Kidney epithelial cell (primary cell): ENCODE measurements around the gene ZNF524. TPM values are rescaled to one million over a fixed set of nuclear protein-coding genes. Genes with fewer than 3 reads are reported as not detected.

ENCODE experiments used
- DNase-seq: peaks from one replicate; pipeline ENCODE4 v3.0.0-alpha.2; 2010; ENCODE audit warnings: low read depth
- H3K27me3 ChIP-seq: 2 replicates; pipeline ENCODE4 v1.6.0; 2011; ENCODE audit warnings: low read length; ENCODE audit not compliant: control insufficient read depth, insufficient read depth
- H3K36me3 ChIP-seq: 2 replicates; pipeline ENCODE4 v1.5.1; 2011; ENCODE audit warnings: low read length; ENCODE audit not compliant: control insufficient read depth, insufficient read depth
- H3K4me3 ChIP-seq: 2 replicates; pipeline ENCODE4 v1.5.1; 2011; ENCODE audit warnings: low read depth, mild to moderate bottlenecking, control low read depth, low read length
- CTCF ChIP-seq: IDR thresholded peaks from 2 replicates; pipeline ENCODE4 v1.5.1; 2011; ENCODE audit warnings: mild to moderate bottlenecking, moderate library complexity, low read length, control low read depth, inconsistent platforms; ENCODE audit not compliant: insufficient read depth, poor library complexity, severe bottlenecking
- total RNA-seq: library from RNA; depleted of rRNA; stranded (reverse); fragments of >200 nt; gene quantifications from 2 replicates; pipeline ENCODE4 v1.2.3, GENCODE V29; 2015

Gene ZNF524
- total RNA-seq, 1 donor from 2014 or later, result 32.7 TPM

- DNase-seq, result no peak
- Histone ChIP-seq H3K36me3 (peaks cover 1% of the 10 kb centered on the region), H3K27me3 (no peaks in the 10 kb centered on the region), H3K4me3 (no peak overlapping the region)
- no peak for TF ChIP-seq CTCF
Observed at GRCh38 chr19:55621673-55622231, 21.7 kb downstream of the ZNF524 start.

- H3K27me3 ChIP-seq, result no peaks in the 10 kb centered on the region
- H3K4me3 ChIP-seq, result no peak overlapping the region
- no peak for DNase-seq
- H3K36me3 ChIP-seq, result peaks cover 1% of the 10 kb centered on the region
- no peak for TF ChIP-seq CTCF
Observed at GRCh38 chr19:55622242-55622969, 22.3 kb downstream of the ZNF524 start.

GRCh38 chr19:55623130-55623529, 23.0 kb downstream of the ZNF524 start:
- H3K27me3 ChIP-seq, result no peaks in the 10 kb centered on the region
- no peak overlapping the region for H3K4me3 ChIP-seq
- TF ChIP-seq CTCF, result no peak
- no peak for DNase-seq
- H3K36me3 ChIP-seq, result no peaks in the 10 kb centered on the region

GRCh38 chr19:55623561-55623960, 23.5 kb downstream of the ZNF524 start:
- Histone ChIP-seq H3K27me3 (no peaks in the 10 kb centered on the region), H3K36me3 (no peaks in the 10 kb centered on the region), H3K4me3 (peak overlapping the region; percentile 86)
- no peak for TF ChIP-seq CTCF
- DNase-seq, result no peak

GRCh38 chr19:55624109-55625003, 24.3 kb downstream of the ZNF524 start, which contains the start of gene ZNF784:
TSS of gene ZNF784 (minus strand) at chr19:55624566. CDS start at chr19:55624561, 5 bp downstream.
- DNase-seq, result no peak
- no peaks in the 10 kb centered on the region for H3K27me3 ChIP-seq
- no peaks in the 10 kb centered on the region for H3K36me3 ChIP-seq
- H3K4me3 ChIP-seq, result peak within 1 kb of the TSS; percentile 86
- TF ChIP-seq CTCF, result no peak
